NCI-H146 treated with DMSO at 0.1 percent for 48 hours (cell line): ENCODE data around the gene GFPT1.

Experiments
- DNase-seq: peaks from one replicate; lab custom pipeline; 2025; ENCODE audit not compliant: unreplicated experiment; lab: John Stamatoyannopoulos, UW

The GFPT1 gene

GRCh38 chr2:69330781-69331180 lies 56.2 kb downstream of the GFPT1 start:
- no peak for DNase-seq

- no peak for DNase-seq
Measured at GRCh38 chr2:69322631-69323030, 64.4 kb downstream of the GFPT1 start.

- no peak for DNase-seq
Measured at GRCh38 chr2:69316550-69316949, 70.5 kb downstream of the GFPT1 start.

GRCh38 chr2:69315160-69315761 lies 71.8 kb downstream of the GFPT1 start:
- DNase-seq = no peak

- DNase-seq = no peak
Measured at GRCh38 chr2:69311024-69311416, 76.0 kb downstream of the GFPT1 start.

GRCh38 chr2:69310111-69311023 lies 76.7 kb downstream of the GFPT1 start:
- no peak for DNase-seq

GRCh38 chr2:69309351-69310110 lies 77.5 kb downstream of the GFPT1 start:
- DNase-seq = peak; percentile 16

GRCh38 chr2:69308338-69308737 lies 78.7 kb downstream of the GFPT1 start:
- no peak for DNase-seq

GRCh38 chr2:69307579-69308064 lies 79.4 kb downstream of the GFPT1 start:
- DNase-seq = no peak

GRCh38 chr2:69306822-69307578 lies 80.0 kb downstream of the GFPT1 start:
- peak; percentile 36 for DNase-seq

GRCh38 chr2:69306393-69306821 lies 80.6 kb downstream of the GFPT1 start:
- no peak for DNase-seq

GRCh38 chr2:69305712-69306392 lies 81.2 kb downstream of the GFPT1 start:
- no peak for DNase-seq

- DNase-seq = no peak
Measured at GRCh38 chr2:69305166-69305565, 81.9 kb downstream of the GFPT1 start.

- DNase-seq = no peak
Measured at GRCh38 chr2:69304656-69305055, 82.4 kb downstream of the GFPT1 start.

GRCh38 chr2:69300650-69301049 lies 86.4 kb downstream of the GFPT1 start:
- DNase-seq = no peak

- no peak for DNase-seq
Measured at GRCh38 chr2:69299772-69300516, 87.1 kb downstream of the GFPT1 start.

GRCh38 chr2:69298862-69299261 lies 88.2 kb downstream of the GFPT1 start:
- no peak for DNase-seq

GRCh38 chr2:69298261-69298660 lies 88.8 kb downstream of the GFPT1 start:
- DNase-seq = no peak

- no peak for DNase-seq
Measured at GRCh38 chr2:69297216-69297615, 89.8 kb downstream of the GFPT1 start.

GRCh38 chr2:69296421-69296820 lies 90.6 kb downstream of the GFPT1 start:
- DNase-seq = no peak
